Panc1 (cell line): ENCODE measurements around the gene SDK1. TPM values are rescaled to one million over a fixed set of nuclear protein-coding genes. Genes with fewer than 3 reads are reported as not detected.

ENCODE experiments used
- ATAC-seq: fragments of 200-7000 bp; cut with Tn5 transposase; 2 replicates; pipeline ENCODE4 v1.9.1; 2020; ENCODE audit warnings: mild to moderate bottlenecking, moderate library complexity
- BruUV-seq: library from RNA; stranded (reverse); fragments of 400-500 nt; replicated peaks from 2 replicates; lab custom pipeline; 2021; lab: Mats Ljungman, UMichigan
- CTCF ChIA-PET: fragments of 300-600 bp; sonication (Branson Sonifier 250); formaldehyde crosslinking; loops from one replicate; lab custom pipeline; 2022; ENCODE audit warnings: antibody characterized with exemption; lab: Charles Lee
- POLR2A ChIA-PET: fragments of 300-600 bp; sonication (Branson Sonifier 250); formaldehyde crosslinking; loops from one replicate; lab custom pipeline; 2022; ENCODE audit warnings: antibody characterized with exemption; lab: Charles Lee
- DNase-seq: peaks from one replicate; pipeline ENCODE4 v3.0.0-alpha.2; 2010; ENCODE audit warnings: low read depth, low spot score
- H3K27ac ChIP-seq: 2 replicates; pipeline ENCODE4 v1.5.1; 2011; ENCODE audit warnings: mild to moderate bottlenecking, low read length, inconsistent platforms
- H3K27me3 ChIP-seq: fragments of 200-500 bp; sonication (Bioruptor generic); 2 replicates; pipeline ENCODE4 v1.6.0; 2014; ENCODE audit warnings: low read length, inconsistent platforms; ENCODE audit not compliant: control insufficient read depth, insufficient read depth
- H3K36me3 ChIP-seq: fragments of 200-500 bp; sonication (Bioruptor generic); 2 replicates; pipeline ENCODE4 v1.5.1; 2014; ENCODE audit warnings: inconsistent platforms, mild to moderate bottlenecking, low read length, moderate library complexity; ENCODE audit not compliant: control insufficient read depth, insufficient read depth
- H3K4me1 ChIP-seq: 2 replicates; pipeline ENCODE4 v1.5.1; 2011; ENCODE audit warnings: inconsistent platforms, mild to moderate bottlenecking, low read length, moderate library complexity; ENCODE audit not compliant: control insufficient read depth, insufficient read depth
- H3K4me3 ChIP-seq, 2 experiments: 2 replicates each; pipeline ENCODE4 v1.5.1; 2011 to 2012; ENCODE audit warnings: low read depth in 2 of 2, low read length in 2 of 2, mild to moderate bottlenecking in 2 of 2, inconsistent platforms in 1 of 2, moderate library complexity in 1 of 2
- H3K9me3 ChIP-seq: fragments of 200-500 bp; sonication (Bioruptor generic); 2 replicates; pipeline ENCODE4 v1.5.1; 2014; ENCODE audit warnings: low read depth, mild to moderate bottlenecking, inconsistent platforms, low read length, moderate library complexity; ENCODE audit not compliant: control insufficient read depth, insufficient read depth
- CTCF ChIP-seq: fragments of 450-650 bp; IDR thresholded peaks from 2 replicates; pipeline ENCODE4 v1.5.1; 2017; ENCODE audit warnings: mild to moderate bottlenecking
- POLR2AphosphoS5 ChIP-seq: IDR thresholded peaks from 2 replicates; pipeline ENCODE4 v1.6.1; 2012; ENCODE audit warnings: mild to moderate bottlenecking, low read depth, low read length, moderate library complexity
- REST ChIP-seq, 2 experiments: IDR thresholded peaks; 2 replicates each; pipeline ENCODE4 v1.6.1; 2011 to 2012; ENCODE audit warnings: low read depth in 2 of 2, control low read depth in 1 of 2, low read length in 1 of 2, mild to moderate bottlenecking in 1 of 2, moderate library complexity in 1 of 2; ENCODE audit not compliant: insufficient read depth in 1 of 2
- SIN3A ChIP-seq: IDR thresholded peaks from 2 replicates; pipeline ENCODE4 v1.6.1; 2012; ENCODE audit warnings: low read depth, mild to moderate bottlenecking, low read length, moderate library complexity, borderline replicate concordance; ENCODE audit not compliant: insufficient read depth
- TCF7L2 ChIP-seq: IDR thresholded peaks from 2 replicates; pipeline ENCODE4 v1.6.1; 2011; ENCODE audit warnings: mild to moderate bottlenecking, low read depth, low read length, inconsistent platforms
- in situ Hi-C: cut with HindIII; loops from 2 replicates; pipeline ENCODE4 v1.10.0; 2016; ENCODE audit warnings: low sequenced_read_pairs, low pct_unique_long_range_greater_than_20kb
- intact Hi-C: fragments of 100-400 bp; cut with micrococcal nuclease; formaldehyde crosslinking; loops from one replicate; pipeline ENCODE4 v1.10.0; 2022; ENCODE audit not compliant: unreplicated experiment
- total RNA-seq: library from RNA; stranded (reverse); gene quantifications from one replicate; pipeline ENCODE4 v1.2.1, GENCODE V29; 2021; ENCODE audit not compliant: unreplicated experiment

SDK1 gene
- total RNA-seq, 1 experiment from 2014 or later, result 47.4 TPM

GRCh38 chr7:4010061-4010605 lies 709.1 kb downstream of the SDK1 start:
- ChIA-PET CTCF (interaction anchor here (0.7 kb wide), 1 partner anchor 117 kb away, joined by 3 read pairs; no protein-coding TSS in a partner anchor), POLR2A (no interaction called here)
- no TSS peak for BruUV-seq
- Histone ChIP-seq H3K27ac (no peak overlapping the region), H3K36me3 (no peaks in the 10 kb centered on the region), H3K4me1 (no peaks in the 10 kb centered on the region), H3K4me3 (no peak overlapping the region), H3K27me3 (no peaks in the 10 kb centered on the region), H3K9me3 (no peaks in the 10 kb centered on the region)
- ATAC-seq (no peak), DNase-seq (no peak)
- no peak for TF ChIP-seq TCF7L2
- intact Hi-C loops (no loop called here), in situ Hi-C loops (no loop called here)

- Histone ChIP-seq H3K27ac (no peak overlapping the region), H3K27me3 (no peaks in the 10 kb centered on the region), H3K36me3 (no peaks in the 10 kb centered on the region), H3K9me3 (no peaks in the 10 kb centered on the region), H3K4me1 (no peaks in the 10 kb centered on the region), H3K4me3 (no peak overlapping the region)
- in situ Hi-C loops (no loop called here), intact Hi-C loops (no loop called here)
- no peak for TF ChIP-seq REST (IDR thresholded peaks at IDR 0.05; ENCODE audit: insufficient read depth in 1 of 2, low read depth in 2 of 2, low read length in 1 of 2)
- no peak for TF ChIP-seq CTCF
- TF ChIP-seq POLR2AphosphoS5, result no peak
- TF ChIP-seq TCF7L2, result no peak
- TF ChIP-seq SIN3A, result no peak
- BruUV-seq, result no TSS peak
- DNase-seq, result no peak
- POLR2A ChIA-PET, result no interaction called here
- ATAC-seq, result no peak
- CTCF ChIA-PET, result no interaction called here
These were observed 710.0 kb downstream of the SDK1 start for GRCh38 chr7:4010923-4011656.

GRCh38 chr7:4013793-4014192 lies 712.7 kb downstream of the SDK1 start:
- H3K4me3 ChIP-seq, result no peak overlapping the region
- no TSS peak for BruUV-seq
- H3K27ac ChIP-seq, result no peak overlapping the region
- ChIA-PET POLR2A (no interaction called here), CTCF (no interaction called here)
- no peak for DNase-seq
- no peaks in the 10 kb centered on the region for H3K4me1 ChIP-seq
- TF ChIP-seq SIN3A, result no peak
- TF ChIP-seq REST (IDR thresholded peaks at IDR 0.05; ENCODE audit: insufficient read depth in 1 of 2, low read depth in 2 of 2, low read length in 1 of 2), result no peak
- no peak for TF ChIP-seq POLR2AphosphoS5
- no peak for TF ChIP-seq CTCF
- no peak for TF ChIP-seq TCF7L2
- no peak for ATAC-seq
- intact Hi-C loops (no loop called here), in situ Hi-C loops (no loop called here)
- H3K9me3 ChIP-seq, result peaks cover under 1% of the 10 kb centered on the region; the same call in 1 of the 2 replicates
- no peaks in the 10 kb centered on the region for H3K27me3 ChIP-seq
- H3K36me3 ChIP-seq, result no peaks in the 10 kb centered on the region
